ENCODE data around the gene WDR64. TPM values are rescaled to one million over a fixed set of nuclear protein-coding genes. Genes with fewer than 3 reads are reported as not detected.

Gene WDR64
- total and polyA plus RNA-seq, 2 experiments from 2014 or later = not detected

- TF ChIP-seq REST (IDR thresholded peaks at IDR 0.05; ENCODE audit: unreplicated experiment) (no peak), ETS1 (IDR thresholded peaks at IDR 0.05) (no peak), CREB1 (CRISPR knock-in tag; IDR thresholded peaks at IDR 0.05; ENCODE audit: low read depth) (no peak), ZNF331 (CRISPR knock-in tag; IDR thresholded peaks at IDR 0.05; ENCODE audit: low read depth) (no peak)
Observed at GRCh38 chr1:241648159-241648558, 3.9 kb upstream of the WDR64 start (continued).

- H3K9me3 Mint-ChIP-seq = no peaks in the 10 kb centered on the region
- H3K36me3 Mint-ChIP-seq (ENCODE audit: low read depth) = no peaks in the 10 kb centered on the region
- H3K27ac Mint-ChIP-seq = no peak overlapping the region
- no peaks in the 10 kb centered on the region for H3K27me3 Mint-ChIP-seq (ENCODE audit: insufficient read depth, low read depth, poor library complexity)
- TF ChIP-seq ETS1 (IDR thresholded peaks at IDR 0.05) = no peak
- no peak for TF ChIP-seq ZNF462 (CRISPR knock-in tag; IDR thresholded peaks at IDR 0.05)
- no peak for TF ChIP-seq EZH2phosphoT487 (IDR thresholded peaks at IDR 0.05; ENCODE audit: unreplicated experiment)
- TF ChIP-seq STAT1 (IDR thresholded peaks at IDR 0.05; ENCODE audit: unreplicated experiment) = no peak
- no peak for TF ChIP-seq CREB1 (CRISPR knock-in tag; IDR thresholded peaks at IDR 0.05; ENCODE audit: low read depth)
- TF ChIP-seq ZNF114 (CRISPR knock-in tag; IDR thresholded peaks at IDR 0.05) = no peak
- H3F3A ChIP-seq (replicated peaks; ENCODE audit: low read depth) = no peaks in the 10 kb centered on the region
- H3K4me2 ChIP-seq = no peak overlapping the region
- peak overlapping the region; percentile 1; the same call in 1 of the 2 replicates for H2AFZ ChIP-seq
- H3K4me3 Mint-ChIP-seq = no peak overlapping the region
- DNase-seq (ENCODE audit: low spot score) (no peak), ATAC-seq (no peak)
- no peak overlapping the region for H3K27ac ChIP-seq (ENCODE audit: low read depth)
- no peaks in the 10 kb centered on the region; the same call in 1 of the 2 replicates for H3K9me2 ChIP-seq (ENCODE audit: insufficient read depth)
- H3K4me1 Mint-ChIP-seq = peaks cover 8% of the 10 kb centered on the region; the same call in 2 of the 3 replicates
- H4K20me1 ChIP-seq (replicated peaks; ENCODE audit: insufficient read depth) = no peaks in the 10 kb centered on the region
- no peaks in the 10 kb centered on the region for H3K27me3 ChIP-seq (ENCODE audit: insufficient read depth)
- H3K4me1 ChIP-seq (ENCODE audit: insufficient read depth) = no peaks in the 10 kb centered on the region
- H3K4me3 ChIP-seq = no peak overlapping the region
- no peaks in the 10 kb centered on the region for H3K79me2 ChIP-seq (replicated peaks; ENCODE audit: insufficient read depth)
- no peaks in the 10 kb centered on the region for H3K36me3 ChIP-seq (ENCODE audit: insufficient read depth)
Observed at GRCh38 chr1:241654019-241654418, 1.9 kb downstream of the WDR64 start.
